AG04450 (cell line): Measurements from ENCODE around the gene MGLL. TPM values are rescaled to one million over a fixed set of nuclear protein-coding genes. Genes with fewer than 3 reads are reported as not detected.

Experiments used
- CTCF ChIA-PET: fragments of 300-600, 350-600 bp; formaldehyde crosslinking; extraction: SDS; loops from one replicate; lab custom pipeline; 2022; ENCODE audit warnings: antibody characterized with exemption, inconsistent platforms; lab: Charles Lee
- POLR2A ChIA-PET: fragments of 350-600 bp; formaldehyde crosslinking; extraction: SDS; loops from one replicate; lab custom pipeline; 2021; ENCODE audit warnings: antibody characterized with exemption, inconsistent platforms; lab: Yijun Ruan, JAX
- DNase-seq: peaks from one replicate; pipeline ENCODE4 v3.0.0-alpha.2; 2011; ENCODE audit warnings: low read depth, low spot score
- H3K27ac ChIP-seq: one replicate; pipeline ENCODE4 v1.5.1; 2012; ENCODE audit warnings: low read depth, low read length, control low read depth
- H3K27me3 ChIP-seq: one replicate; pipeline ENCODE4 v1.6.0; 2012; ENCODE audit warnings: low read length; ENCODE audit not compliant: control insufficient read depth, insufficient read depth
- H3K4me3 ChIP-seq: 2 replicates; pipeline ENCODE4 v1.5.1; 2011; ENCODE audit warnings: mild to moderate bottlenecking, low read depth, low read length, control low read depth
- H3K9me3 ChIP-seq: 2 replicates; pipeline ENCODE4 v1.5.1; 2012; ENCODE audit warnings: low read length; ENCODE audit not compliant: control insufficient read depth, insufficient read depth
- polyA plus RNA-seq: library from polyadenylated mRNA; depleted of rRNA; stranded (reverse); fragments of >200 nt; gene quantifications from 2 replicates; pipeline ENCODE4 v1.2.3, GENCODE V29; 2011
- TF ChIP-seq, protein P1 (sequence below): IDR thresholded peaks from 2 replicates; pipeline ENCODE4 v1.5.1; 2011; ENCODE audit warnings: low read depth, low read length, control low read depth, inconsistent platforms

Gene MGLL
- polyA plus RNA-seq, 1 experiment, result 49.1 TPM

DNA sequence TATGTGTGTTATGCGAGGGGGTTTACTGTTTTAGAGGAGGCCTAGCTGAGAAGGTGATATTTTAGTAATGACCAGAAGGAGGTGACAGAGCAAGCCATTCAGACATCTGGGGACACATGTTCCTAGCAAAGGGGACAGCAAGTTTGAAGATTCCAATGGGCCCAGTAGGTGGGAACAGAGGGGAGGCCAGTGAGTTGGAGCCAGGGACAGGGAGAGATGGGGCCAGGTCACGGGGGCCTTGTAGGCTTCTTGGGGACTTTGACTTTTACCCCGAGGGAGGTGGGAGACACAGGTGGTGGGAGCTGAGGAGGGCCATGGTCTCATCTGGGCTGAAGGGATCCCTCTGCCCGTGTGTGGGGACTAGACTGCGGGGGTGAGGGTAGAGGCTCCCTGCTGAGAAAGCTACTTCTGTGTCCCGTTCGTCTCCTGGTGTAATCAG lies 72.5 kb downstream of the MGLL start:
- POLR2A ChIA-PET, result interaction anchor here (0.7 kb wide), 1 partner anchor 13 kb away, joined by 3 read pairs; no protein-coding TSS in a partner anchor

DNA sequence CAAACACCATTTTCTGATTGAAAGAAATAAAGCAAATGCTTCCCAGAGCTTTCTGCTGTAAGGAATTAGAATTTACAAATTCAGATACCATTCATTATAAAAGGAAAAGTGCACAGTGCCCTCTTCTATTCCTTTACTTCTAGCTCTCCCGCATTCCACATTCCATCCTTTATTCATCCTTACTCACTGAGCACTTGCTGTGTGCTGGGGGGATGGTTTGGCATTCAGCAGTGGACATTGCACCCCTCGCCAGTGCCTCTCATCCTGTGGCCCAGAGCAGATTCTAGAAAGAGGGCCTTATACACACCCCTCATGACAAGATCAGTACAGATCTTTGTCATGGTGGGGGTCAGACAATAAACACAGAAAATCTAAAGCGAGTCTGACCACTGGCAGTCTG lies 73.0 kb downstream of the MGLL start:
- ChIA-PET CTCF (no interaction called here), POLR2A (interaction anchor here (0.7 kb wide), 1 partner anchor 13 kb away, joined by 3 read pairs; no protein-coding TSS in a partner anchor)
- TF ChIP-seq, protein P1, sequence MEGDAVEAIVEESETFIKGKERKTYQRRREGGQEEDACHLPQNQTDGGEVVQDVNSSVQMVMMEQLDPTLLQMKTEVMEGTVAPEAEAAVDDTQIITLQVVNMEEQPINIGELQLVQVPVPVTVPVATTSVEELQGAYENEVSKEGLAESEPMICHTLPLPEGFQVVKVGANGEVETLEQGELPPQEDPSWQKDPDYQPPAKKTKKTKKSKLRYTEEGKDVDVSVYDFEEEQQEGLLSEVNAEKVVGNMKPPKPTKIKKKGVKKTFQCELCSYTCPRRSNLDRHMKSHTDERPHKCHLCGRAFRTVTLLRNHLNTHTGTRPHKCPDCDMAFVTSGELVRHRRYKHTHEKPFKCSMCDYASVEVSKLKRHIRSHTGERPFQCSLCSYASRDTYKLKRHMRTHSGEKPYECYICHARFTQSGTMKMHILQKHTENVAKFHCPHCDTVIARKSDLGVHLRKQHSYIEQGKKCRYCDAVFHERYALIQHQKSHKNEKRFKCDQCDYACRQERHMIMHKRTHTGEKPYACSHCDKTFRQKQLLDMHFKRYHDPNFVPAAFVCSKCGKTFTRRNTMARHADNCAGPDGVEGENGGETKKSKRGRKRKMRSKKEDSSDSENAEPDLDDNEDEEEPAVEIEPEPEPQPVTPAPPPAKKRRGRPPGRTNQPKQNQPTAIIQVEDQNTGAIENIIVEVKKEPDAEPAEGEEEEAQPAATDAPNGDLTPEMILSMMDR, result no peak
- Histone ChIP-seq H3K27me3 (no peaks in the 10 kb centered on the region), H3K27ac (peak overlapping the region; percentile 82), H3K4me3 (no peak overlapping the region), H3K9me3 (no peaks in the 10 kb centered on the region)
- no peak for DNase-seq

More for the DNA sequence above, 72.5 kb downstream of the MGLL start:
- no peaks in the 10 kb centered on the region for H3K9me3 ChIP-seq
- TF ChIP-seq, protein P1, result no peak
- no peaks in the 10 kb centered on the region for H3K27me3 ChIP-seq
- peak overlapping the region; percentile 82 for H3K27ac ChIP-seq
- no peak for DNase-seq
- H3K4me3 ChIP-seq, result no peak overlapping the region
- CTCF ChIA-PET, result interaction anchor here (1.4 kb wide), 1 partner anchor 53 kb away, joined by 4 read pairs; no protein-coding TSS in a partner anchor

- TF ChIP-seq, protein P1, result no peak
- no peak for DNase-seq
- H3K4me3 ChIP-seq, result no peak overlapping the region
- no peaks in the 10 kb centered on the region for H3K27me3 ChIP-seq
- ChIA-PET CTCF (interaction anchor here (1.4 kb wide), 1 partner anchor 77 kb away, joined by 3 read pairs; no protein-coding TSS in a partner anchor), POLR2A (interaction anchor here (0.7 kb wide), 1 partner anchor 14 kb away, joined by 3 read pairs; no protein-coding TSS in a partner anchor)
- no peaks in the 10 kb centered on the region for H3K9me3 ChIP-seq
- H3K27ac ChIP-seq, result peak overlapping the region; percentile 53
These were observed 73.5 kb downstream of the MGLL start for GRCh38 chr3:127748754-127749327.

DNA sequence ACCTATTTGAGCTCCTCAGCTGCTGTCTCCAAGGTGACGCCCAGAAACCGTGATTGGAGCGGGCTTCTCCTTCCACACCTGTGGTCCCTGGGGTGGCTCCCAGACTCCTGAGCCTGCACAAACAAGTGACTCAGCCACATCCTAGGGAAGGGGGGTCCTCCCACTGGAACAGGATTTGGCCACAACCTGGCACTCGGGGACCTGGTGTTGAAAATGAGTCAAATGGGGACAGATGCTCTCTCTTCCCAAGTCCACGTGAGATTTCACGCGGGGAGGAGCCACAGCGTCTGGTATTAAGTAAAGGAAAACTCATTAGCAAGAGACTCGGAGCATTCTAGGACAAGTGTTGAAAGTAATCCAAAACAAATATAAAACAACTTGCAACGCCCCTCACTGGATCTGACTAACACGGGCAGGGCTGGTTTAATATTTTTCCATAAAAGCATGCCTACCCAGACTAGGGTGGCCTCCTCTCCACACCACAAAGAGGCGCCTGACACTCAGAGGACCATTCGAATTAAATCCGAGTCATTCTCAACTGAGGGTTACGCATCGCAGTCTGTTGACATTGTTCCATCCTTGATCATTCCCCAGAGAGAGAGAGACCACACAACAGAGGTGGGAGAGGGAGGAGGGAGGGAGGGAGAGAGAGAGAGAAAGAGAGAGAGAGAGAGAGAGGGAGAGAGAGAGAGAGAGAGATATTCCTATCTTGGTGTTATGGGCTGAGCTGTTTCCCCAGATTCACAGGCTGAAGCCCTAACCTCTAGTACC lies 74.4 kb downstream of the MGLL start:
- ChIA-PET CTCF (interaction anchor here (0.5 to 1.4 kb wide), 2 partner anchors 51 to 78 kb away, joined by 3 to 5 read pairs; no protein-coding TSS in a partner anchor), POLR2A (interaction anchor here (0.5 kb wide), 1 partner anchor 21 kb away, joined by 6 read pairs; no protein-coding TSS in a partner anchor)
- no peaks in the 10 kb centered on the region for H3K9me3 ChIP-seq
- TF ChIP-seq, protein P1, result 0 out of 2 replicates have a peak, but pooled peaks have one; percentile 3
- H3K4me3 ChIP-seq, result no peak overlapping the region
- peak; percentile 69 for DNase-seq
- no peaks in the 10 kb centered on the region for H3K27me3 ChIP-seq
- peak overlapping the region; percentile 53 for H3K27ac ChIP-seq

- H3K9me3 ChIP-seq, result no peaks in the 10 kb centered on the region
- ChIA-PET POLR2A (interaction anchor here (0.5 kb wide), 1 partner anchor 20 kb away, joined by 6 read pairs; no protein-coding TSS in a partner anchor), CTCF (no interaction called here)
These were observed 75.2 kb downstream of the MGLL start for GRCh38 chr3:127747066-127747465.

More at GRCh38 chr3:127747066-127747465, 75.2 kb downstream of the MGLL start:
- TF ChIP-seq, protein P1, result no peak
- no peak overlapping the region for H3K27ac ChIP-seq
- no peaks in the 10 kb centered on the region for H3K27me3 ChIP-seq
- H3K4me3 ChIP-seq, result no peak overlapping the region
- DNase-seq, result no peak
